Stimulated activated CD8-positive, alpha-beta memory T cell treated with anti-CD3 and anti-CD28 coated beads, Interleukin-4, amount 100 ng/mL, for 4 hours (primary cell): ENCODE results near the gene SLC17A5.
"Not testable (repeated sequence)": the region's sequence is repeated elsewhere in the genome, so short reads cannot be mapped to it uniquely, and the experiment has no call there.

Experiments
- DNase-seq, 2 donors: peaks; one replicate each; pipeline ENCODE4 v3.0.0-alpha.2; 2020; ENCODE audit warnings: low read depth in 2 of 2, low spot score in 1 of 2

The SLC17A5 gene

GRCh38 chr6:73569121-73569520 lies 84.7 kb downstream of the SLC17A5 start:
- no peak for DNase-seq

GRCh38 chr6:73566954-73567591 lies 86.7 kb downstream of the SLC17A5 start:
- DNase-seq, result no peak

- DNase-seq, result not testable (repeated sequence)
These were observed 87.3 kb downstream of the SLC17A5 start for GRCh38 chr6:73566486-73566871.

GRCh38 chr6:73565767-73566485 lies 87.9 kb downstream of the SLC17A5 start:
- no peak for DNase-seq

GRCh38 chr6:73564578-73565345 lies 89.0 kb downstream of the SLC17A5 start:
- DNase-seq, result no peak

GRCh38 chr6:73562558-73562957 lies 91.2 kb downstream of the SLC17A5 start:
- DNase-seq, result no peak

- DNase-seq, result no peak
These were observed 92.9 kb downstream of the SLC17A5 start for GRCh38 chr6:73560853-73561407.

GRCh38 chr6:73560182-73560732 lies 93.5 kb downstream of the SLC17A5 start:
- no peak for DNase-seq

GRCh38 chr6:73559399-73559794 lies 94.4 kb downstream of the SLC17A5 start:
- DNase-seq, result not testable (repeated sequence)

GRCh38 chr6:73558624-73559398 lies 95.0 kb downstream of the SLC17A5 start:
- no peak for DNase-seq

- no peak for DNase-seq
These were observed 97.0 kb downstream of the SLC17A5 start for GRCh38 chr6:73556836-73557235.

- not testable (repeated sequence) for DNase-seq
These were observed 98.3 kb downstream of the SLC17A5 start for GRCh38 chr6:73555380-73555949.

GRCh38 chr6:73551115-73551514 lies 102.7 kb downstream of the SLC17A5 start:
- not testable (repeated sequence) for DNase-seq

GRCh38 chr6:73548458-73549446 lies 105.0 kb downstream of the SLC17A5 start:
- no peak for DNase-seq

- DNase-seq, result no peak
These were observed 106.8 kb downstream of the SLC17A5 start for GRCh38 chr6:73547036-73547435.
